HG02943 (cell line): ENCODE results near the gene RHOT2.
"Not testable (repeated sequence)": the region's sequence is repeated elsewhere in the genome, so short reads cannot be mapped to it uniquely, and the experiment has no call there.

Experiments used
- ATAC-seq: cut with Tn5 transposase; IDR thresholded peaks from one replicate; pipeline ENCODE4 v1.9.1; 2021; ENCODE audit warnings: mild to moderate bottlenecking, low read depth, moderate library complexity; ENCODE audit not compliant: unreplicated experiment

The RHOT2 gene

GRCh38 chr16:711084-711483 lies 43.2 kb downstream of the RHOT2 start:
- ATAC-seq, result no peak

- no peak for ATAC-seq
Observed at GRCh38 chr16:711548-712320, 43.8 kb downstream of the RHOT2 start.

DNA sequence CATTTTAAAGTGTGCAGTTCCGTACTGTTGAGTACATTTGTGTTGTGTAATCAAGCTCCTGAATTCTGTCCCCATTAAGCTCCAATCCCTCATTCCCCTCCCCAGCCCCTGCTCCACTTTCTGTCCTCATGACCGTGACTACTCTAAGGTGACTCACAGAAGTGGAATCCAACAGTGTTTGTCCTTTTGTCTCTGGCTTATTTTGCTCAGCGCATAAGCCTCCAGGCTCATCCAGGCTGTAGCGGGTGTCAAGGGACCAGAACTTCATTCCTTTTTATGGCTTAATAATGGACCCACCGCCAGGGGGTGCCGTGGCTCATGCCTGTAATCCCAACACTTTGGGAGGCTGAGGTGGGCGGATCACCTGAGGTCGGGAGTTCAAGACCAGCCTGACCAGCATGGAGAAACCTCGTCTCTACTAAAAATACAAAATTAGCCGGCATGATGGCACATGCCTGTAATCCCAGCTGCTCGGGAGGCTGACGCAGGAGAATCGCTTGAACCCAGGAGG lies 44.9 kb downstream of the RHOT2 start:
- ATAC-seq, result not testable (repeated sequence)

DNA sequence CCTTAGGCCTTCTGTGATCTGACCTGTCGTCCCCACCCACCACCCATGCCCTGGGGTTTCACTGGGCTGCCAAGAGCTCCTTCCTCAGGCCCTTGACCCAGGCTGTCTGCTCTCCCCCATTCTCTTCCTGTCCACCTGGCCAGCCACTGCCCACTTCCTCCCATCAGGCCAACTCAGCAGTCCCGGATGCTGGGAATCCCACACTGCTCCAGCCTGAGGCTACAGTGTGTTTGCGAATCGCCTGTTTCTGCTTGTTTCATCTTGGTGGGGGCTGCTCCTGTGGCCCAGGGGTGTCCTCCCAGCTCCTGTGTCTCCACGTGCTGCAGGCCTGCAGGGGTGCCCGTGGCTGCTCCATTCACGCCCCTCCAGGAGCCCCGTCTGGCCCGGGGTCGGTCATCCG lies 46.1 kb downstream of the RHOT2 start:
- ATAC-seq, result no peak

- ATAC-seq, result no peak
Observed at GRCh38 chr16:714558-715476, 46.9 kb downstream of the RHOT2 start, which contains the start of gene METRN. TSS of gene METRN (plus strand) at chr16:715118. CDS start at chr16:715290, 172 bp downstream.

DNA sequence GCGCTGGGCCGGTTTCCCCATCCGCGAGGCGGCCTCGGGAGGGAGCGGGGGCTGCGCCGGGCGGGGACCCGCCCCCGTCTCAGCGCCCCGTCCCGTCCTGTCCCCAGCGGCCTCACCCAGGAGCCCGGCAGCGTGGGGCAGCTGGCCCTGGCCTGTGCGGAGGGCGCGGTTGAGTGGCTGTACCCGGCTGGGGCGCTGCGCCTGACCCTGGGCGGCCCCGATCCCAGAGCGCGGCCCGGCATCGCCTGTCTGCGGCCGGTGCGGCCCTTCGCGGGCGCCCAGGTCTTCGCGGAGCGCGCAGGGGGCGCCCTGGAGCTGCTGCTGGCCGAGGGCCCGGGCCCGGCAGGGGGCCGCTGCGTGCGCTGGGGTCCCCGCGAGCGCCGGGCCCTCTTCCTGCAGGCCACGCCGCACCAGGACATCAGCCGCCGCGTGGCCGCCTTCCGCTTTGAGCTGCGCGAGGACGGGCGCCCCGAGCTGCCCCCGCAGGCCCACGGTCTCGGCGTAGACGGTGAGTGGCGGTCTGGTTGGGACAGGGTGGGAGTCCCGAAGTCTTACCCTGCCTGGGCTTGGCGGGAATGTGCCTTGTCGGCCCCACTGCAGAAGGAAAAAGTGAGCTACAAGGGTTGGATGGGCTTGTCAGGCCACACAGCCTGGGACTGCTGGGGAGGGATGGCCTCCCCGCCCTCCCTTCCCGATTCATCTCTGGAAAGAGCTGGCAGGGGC lies 47.7 kb downstream of the RHOT2 start:
- ATAC-seq, result no peak

DNA sequence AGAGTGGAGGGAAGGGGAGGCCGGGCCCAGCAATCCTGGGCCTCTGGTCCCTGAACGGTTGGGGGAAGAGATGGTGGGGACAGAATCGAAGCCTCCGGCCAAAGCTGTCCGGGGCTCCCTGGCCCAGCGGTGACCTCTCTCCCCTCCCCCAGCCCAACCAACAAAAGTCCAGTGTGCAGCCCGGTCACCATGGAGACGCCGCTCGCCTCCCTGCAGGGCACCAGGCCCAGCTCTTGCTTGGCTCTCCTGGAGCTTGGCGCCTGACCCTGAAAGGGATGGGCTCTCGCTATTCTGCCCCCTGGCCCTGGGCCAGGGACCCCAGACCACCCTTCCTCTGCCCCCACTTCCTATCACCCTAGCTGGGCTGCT lies 48.3 kb downstream of the RHOT2 start:
- no peak for ATAC-seq

GRCh38 chr16:716768-717325 lies 48.9 kb downstream of the RHOT2 start:
- no peak for ATAC-seq

DNA sequence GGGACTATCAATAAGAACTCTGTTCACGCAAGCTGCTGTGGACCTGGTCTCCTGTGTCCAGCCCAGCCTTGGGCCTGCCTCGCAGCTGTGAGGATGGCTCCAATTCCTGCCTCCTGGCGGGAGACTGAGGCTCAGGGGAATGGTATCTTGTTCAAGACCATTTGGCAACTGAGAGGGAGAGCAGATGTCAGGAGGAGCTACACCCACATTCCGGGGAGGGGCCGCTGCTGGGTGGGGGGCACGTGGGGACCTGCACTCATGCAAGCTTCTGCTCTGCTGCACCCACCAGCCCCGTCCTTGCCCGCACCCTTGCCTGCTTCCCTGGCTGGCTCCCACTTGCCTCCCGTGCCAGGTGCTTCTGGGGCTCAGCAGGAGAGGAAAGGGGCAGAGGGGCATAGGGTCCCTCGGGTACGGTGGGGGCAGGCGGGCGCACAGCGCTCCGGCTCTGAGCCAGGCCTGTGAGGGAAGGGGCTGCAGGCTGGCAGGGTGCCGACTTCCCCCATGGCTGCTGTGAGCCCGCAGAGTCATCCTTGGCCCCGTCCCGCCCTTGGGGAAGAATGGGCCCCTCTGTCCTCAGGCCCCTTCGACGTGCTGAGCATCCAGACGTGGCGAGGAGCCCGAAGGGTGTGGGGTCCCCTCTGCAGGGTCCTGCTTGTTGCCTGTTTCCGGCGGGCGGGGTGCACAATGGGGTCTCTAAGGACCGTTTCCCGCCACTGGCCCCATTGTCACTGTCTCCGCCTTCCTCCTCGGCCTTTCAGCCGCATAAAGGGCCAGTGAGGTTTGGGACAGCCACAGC lies 49.7 kb downstream of the RHOT2 start:
- no peak for ATAC-seq

DNA sequence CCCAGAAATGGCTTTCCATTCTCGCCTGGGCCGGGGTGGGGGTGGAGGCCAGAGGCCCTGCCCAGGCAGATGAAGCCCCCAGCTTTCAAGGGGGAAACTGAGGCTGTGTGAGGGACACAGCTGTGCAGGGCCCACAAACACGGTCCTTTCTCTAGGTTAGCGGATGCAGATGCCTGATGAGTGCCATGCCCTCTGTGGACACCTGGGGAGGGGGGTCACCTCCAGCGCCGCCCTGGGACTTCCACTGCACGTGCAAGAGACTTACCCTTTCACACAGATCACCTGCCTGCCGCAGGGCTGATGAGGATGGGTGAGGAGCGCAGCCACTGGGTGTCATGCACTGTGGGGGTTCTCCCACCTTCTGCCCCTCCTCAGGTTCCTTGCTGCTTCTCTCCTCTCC lies 50.5 kb downstream of the RHOT2 start:
- no peak for ATAC-seq

GRCh38 chr16:718922-719321 lies 51.0 kb downstream of the RHOT2 start:
- no peak for ATAC-seq

DNA sequence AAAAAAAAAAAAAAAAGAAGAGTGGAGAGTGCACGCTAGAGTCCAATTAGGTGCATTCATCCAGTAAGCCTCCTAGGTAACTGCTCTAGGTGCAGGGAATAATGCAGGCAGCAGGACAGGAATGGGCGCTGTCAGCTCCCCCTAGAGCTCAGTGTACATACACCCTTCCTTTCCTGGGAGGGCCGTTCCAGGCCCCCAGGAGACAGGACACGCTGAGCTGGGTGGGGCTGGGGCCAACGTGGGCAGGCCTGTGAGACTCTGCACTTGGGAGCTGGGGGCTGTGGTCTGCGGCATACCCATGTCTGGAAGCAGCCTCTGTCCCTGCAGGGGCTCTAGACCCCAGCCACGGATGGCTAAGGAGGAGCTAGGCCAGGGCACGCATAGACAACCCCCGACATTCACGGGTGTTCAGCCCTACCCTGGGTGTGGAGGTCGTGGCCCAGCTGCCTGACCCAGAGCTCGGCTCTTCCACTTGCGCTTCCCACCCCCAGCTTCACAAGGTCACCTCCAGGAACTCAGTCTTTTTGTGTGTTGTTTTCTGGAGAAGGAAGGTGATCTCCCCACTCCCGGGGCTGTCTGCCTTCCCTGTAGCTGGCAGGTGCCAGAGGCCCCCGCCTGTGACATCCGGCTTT lies 52.0 kb downstream of the RHOT2 start:
- peak; percentile 5 for ATAC-seq

GRCh38 chr16:720447-720989 lies 52.6 kb downstream of the RHOT2 start:
- peak; percentile 19 for ATAC-seq

DNA sequence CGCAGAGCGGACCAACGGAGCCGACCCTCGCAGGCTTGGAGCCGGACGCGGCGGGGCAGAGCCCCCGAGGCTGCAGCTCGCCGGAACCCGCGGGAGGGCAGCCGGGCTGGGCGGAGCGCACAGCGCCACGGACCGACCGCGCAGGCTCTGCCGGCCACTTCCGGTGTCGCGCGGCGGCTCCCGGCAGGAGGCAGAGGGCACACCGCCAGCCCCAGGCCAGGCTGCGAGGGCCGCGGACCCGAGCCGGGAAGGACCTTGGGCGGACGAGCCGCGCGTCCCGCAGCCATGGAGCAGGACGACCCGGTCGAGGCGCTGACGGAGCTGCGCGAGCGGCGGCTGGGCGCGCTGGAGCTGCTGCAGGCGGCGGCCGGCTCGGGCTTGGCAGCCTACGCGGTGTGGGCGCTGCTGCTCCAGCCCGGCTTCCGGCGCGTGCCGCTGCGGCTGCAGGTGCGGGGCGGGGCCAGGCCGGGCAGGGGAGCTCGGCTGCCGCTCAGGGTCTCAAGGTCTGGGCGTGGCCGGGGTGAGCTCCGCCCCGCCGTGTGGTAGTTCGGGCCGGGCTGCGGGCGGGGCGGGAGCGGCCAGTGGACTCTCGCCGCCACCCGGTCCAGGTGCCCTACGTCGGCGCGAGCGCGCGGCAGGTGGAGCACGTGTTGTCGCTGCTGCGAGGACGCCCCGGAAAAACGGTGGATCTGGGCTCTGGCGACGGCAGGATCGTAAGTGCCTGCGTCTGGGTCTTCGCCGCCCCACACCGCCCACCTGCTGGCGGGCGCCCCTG lies 53.2 kb downstream of the RHOT2 start, which contains the start of gene ANTKMT:
TSS of gene ANTKMT (plus strand) at position 157 of the 775 bp plus-strand sequence. CDS start at position 286, 129 bp downstream.
- peak; percentile 51 for ATAC-seq

DNA sequence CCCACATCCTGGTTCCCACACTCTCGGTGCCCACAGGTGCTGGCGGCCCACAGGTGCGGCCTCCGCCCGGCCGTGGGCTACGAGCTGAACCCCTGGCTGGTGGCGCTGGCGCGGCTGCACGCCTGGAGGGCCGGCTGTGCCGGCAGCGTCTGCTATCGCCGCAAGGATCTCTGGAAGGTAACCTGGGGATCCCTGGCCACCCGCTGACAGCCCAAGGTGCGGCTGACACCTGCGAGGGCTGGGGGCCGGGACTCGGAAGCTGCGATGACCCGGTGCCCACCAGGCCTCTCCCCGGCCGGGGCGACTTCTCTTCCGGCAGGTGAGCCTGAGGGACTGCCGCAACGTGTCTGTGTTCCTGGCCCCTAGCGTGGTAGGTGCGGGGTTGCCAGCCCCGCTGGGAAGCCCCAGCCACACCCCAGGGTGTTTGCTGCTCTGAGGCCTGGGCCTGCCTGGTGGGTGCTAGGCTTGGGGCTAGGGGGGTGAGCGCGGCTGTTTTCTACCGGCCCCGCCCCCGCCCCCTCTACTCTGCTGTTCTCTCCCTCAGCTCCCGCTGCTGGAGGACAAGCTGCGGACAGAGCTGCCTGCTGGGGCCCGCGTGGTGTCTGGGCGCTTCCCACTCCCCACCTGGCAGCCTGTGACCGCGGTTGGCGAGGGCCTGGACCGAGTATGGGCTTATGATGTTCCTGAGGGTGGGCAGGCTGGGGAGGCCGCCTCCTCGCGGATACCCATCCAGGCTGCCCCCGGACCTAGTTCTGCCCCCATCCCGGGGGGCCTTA lies 54.0 kb downstream of the RHOT2 start:
- ATAC-seq, result no peak

DNA sequence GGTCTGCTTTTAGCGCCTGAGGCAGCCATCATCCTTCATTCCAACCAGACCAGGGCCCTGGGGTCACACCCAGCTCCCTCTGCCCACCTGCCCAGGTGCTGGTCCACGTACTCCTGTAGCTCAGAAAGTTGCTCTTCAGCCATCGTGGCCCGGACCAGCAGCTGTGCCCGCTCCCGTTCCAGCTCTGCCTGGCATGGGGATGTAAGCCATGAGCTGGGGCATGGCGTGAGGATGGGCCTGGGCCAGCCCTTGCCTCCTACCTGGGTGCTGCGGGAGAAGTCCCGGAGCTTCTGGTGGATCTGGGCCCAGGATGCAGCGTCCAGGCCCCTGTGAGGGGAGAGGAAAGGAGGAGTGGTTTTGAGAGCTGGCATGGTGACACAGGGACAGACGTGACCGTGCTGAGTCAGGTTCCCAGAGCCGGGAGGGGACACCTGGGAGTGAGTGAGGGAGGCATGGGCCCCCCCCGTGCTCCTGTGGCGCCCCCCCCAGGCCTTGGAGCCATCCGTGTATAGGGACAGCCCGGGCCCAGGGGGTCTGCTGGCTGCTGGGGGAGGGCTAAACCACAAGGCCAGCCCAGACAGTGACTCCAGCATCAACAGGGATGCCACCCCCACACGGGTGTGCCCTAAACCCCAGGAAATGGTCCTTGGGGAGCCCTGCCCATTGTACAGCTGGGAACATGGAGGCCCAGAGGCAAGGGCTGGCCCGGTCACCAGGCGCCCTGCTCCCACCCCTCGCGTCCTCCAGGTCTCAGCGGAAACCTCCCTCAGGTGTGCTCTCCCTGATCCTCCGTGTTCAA lies 55.1 kb downstream of the RHOT2 start:
- no peak for ATAC-seq
